GM12873 (cell line): Measurements from ENCODE around the gene RPLP2.

Source experiments
- TF ChIP-seq, protein P1 (sequence below): IDR thresholded peaks from 2 replicates; pipeline ENCODE4 v1.5.1; 2012; ENCODE audit warnings: low read depth, mild to moderate bottlenecking, moderate library complexity, low read length, control low read depth; ENCODE audit not compliant: insufficient read depth; ENCODE audit errors: missing control alignments

RPLP2 gene

DNA sequence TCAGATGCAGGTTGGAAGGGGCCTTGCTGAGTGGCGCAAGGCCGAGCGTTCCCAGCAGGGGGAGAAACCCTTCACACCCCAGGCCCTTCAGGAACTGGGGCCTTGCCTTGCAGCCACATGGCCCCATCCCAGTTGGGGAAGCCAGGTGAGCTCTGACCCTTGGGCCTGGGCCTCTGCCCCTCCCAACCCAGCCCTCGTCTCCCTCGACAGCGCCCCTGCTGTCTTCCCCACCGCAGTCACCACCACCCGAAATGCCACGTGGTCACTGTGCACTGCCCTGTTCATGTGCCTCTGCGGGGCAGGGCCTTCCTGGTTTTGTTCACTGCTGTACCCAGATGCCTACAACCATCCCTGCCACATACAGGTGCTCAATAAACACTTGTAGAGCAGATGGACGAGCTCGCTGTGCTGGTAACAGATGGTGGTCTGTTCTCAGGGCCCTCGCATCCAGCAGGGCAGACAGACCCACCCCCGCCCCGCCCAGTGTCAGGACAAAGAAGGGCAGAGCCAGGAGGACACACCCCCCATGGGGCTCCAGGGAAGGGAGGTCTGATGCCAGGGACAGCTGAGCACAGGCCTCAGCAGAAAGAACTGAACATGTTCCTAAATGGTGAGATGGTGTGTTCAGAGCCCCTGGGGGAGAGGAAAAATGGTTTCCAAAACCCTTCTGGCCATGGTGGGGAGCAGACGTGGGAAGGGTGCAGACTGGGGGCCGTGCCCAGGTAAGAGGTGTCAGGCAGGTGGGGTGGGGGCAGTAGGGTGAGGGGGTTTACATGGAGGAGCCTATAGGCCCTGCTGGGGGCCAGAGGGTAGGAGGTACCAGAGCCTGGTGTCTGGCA is 28.9 kb downstream of the RPLP2 start:
- TF ChIP-seq, protein P1, sequence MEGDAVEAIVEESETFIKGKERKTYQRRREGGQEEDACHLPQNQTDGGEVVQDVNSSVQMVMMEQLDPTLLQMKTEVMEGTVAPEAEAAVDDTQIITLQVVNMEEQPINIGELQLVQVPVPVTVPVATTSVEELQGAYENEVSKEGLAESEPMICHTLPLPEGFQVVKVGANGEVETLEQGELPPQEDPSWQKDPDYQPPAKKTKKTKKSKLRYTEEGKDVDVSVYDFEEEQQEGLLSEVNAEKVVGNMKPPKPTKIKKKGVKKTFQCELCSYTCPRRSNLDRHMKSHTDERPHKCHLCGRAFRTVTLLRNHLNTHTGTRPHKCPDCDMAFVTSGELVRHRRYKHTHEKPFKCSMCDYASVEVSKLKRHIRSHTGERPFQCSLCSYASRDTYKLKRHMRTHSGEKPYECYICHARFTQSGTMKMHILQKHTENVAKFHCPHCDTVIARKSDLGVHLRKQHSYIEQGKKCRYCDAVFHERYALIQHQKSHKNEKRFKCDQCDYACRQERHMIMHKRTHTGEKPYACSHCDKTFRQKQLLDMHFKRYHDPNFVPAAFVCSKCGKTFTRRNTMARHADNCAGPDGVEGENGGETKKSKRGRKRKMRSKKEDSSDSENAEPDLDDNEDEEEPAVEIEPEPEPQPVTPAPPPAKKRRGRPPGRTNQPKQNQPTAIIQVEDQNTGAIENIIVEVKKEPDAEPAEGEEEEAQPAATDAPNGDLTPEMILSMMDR, result peak; percentile 32

DNA sequence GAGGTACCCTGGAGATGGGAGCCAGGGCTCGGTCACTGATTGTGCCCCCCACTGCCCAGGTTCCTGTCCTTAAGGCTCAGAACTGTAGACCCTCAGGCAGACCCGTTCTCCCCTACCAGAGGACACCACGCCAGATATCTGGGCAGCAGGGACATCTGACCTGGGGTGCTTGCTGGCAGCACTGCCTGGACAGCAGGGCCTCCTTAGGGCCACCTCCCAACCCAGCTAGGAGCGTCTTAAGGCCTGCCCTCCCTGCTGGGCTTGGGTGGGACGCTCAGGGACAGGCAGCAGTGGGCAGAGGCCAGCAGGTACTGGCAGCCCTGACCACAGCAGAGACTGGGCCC is 29.5 kb downstream of the RPLP2 start:
- TF ChIP-seq, protein P1, result no peak

DNA sequence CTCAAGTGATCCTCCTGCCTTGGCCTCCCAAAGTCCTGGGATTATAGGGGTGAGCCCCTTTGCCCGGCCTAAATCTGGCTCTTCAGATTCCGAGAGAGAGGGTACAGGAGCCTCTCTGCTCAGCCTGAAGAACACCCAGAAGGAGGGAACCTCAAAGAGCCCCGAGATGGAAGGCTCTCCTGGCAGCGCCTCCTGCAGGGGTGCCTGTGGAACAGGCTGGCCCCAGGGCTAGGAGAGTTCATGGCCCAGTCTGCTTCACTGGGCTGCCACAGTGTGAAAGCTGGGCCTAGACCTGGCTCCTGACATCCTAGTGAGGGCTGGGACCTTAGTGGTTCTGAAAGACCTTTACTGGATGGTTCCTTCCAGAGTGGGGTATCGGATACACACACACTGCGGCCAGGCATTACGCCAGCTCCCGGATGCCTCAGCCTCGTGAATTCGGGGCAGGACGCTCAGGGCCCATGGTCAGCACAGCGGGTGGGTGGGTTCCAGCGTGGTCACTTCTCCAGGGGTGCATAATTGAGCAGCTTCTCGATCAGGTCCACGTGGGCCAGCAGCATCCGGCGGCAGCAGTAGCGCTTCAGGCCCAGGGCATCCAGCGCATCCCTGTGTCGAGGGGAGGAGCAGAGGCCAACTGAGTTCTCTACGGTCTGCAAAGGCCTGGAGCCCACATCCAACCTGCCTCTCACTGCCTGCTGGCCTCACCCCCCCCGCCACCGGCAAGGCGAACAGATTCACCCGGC is 30.3 kb downstream of the RPLP2 start:
- TF ChIP-seq, protein P1, result peak; percentile 47

DNA sequence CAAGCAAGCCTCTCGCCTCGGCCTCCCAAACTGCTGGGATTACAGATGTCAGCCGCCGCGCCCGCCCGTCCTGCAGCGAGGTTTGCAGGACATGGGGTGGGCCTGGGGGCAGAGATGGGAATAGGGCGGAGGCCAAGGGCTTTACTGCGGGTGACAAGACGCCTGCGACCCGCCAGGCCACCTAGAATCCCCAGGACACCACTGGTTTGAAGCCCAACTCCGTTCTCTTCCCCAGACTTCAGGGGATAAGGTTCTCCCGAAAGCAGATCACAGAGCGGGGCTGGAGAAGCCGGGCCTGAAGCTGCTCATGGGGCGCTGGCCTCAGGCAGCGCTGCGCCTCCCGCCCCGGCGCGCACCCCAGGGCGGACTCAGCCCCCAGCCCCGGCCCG is 32.2 kb downstream of the RPLP2 start:
- TF ChIP-seq, protein P1, result no peak

DNA sequence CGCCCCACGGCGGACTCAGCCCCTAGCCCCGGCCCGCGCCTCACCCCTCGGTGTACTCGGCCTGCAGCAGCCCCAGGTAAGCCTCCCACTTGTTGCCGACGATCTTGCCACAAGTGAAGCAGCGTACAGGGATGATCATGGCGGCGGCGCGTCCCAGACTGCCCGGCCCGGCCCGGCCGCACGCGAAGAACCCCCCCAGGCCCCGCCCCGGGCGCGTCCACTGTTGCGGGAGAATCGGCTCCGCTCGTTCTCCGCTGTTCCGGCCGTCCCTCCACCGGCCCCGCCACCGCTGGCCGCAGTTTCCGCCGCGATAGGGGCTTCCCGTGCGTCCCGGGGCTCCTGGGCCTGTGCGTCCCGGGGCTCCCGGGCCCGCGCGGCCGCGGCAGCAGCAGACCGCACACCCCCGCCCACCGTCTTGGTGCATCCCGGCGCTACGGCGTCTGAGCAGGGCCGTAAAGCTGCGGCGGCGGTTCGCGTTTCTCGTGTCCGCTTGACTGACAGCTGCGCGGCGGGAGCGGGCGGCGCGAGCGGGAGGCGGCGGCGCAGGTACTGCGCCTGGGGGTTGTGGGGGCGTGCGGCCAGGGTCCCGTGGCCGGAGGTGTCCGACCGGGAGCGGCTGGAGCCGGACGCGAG is 32.7 kb downstream of the RPLP2 start, which contains the start of the genes POLR2L and TSPAN4:
Gene POLR2L (minus strand): TSS at position 160 of the 633 bp plus-strand sequence. CDS start 21 bp downstream, at position 139.
Gene TSPAN4 (plus strand): TSS at position 483 of the 633 bp plus-strand sequence. CDS start 7,453 bp downstream, outside the sequence.
- TF ChIP-seq, protein P1, result no peak

DNA sequence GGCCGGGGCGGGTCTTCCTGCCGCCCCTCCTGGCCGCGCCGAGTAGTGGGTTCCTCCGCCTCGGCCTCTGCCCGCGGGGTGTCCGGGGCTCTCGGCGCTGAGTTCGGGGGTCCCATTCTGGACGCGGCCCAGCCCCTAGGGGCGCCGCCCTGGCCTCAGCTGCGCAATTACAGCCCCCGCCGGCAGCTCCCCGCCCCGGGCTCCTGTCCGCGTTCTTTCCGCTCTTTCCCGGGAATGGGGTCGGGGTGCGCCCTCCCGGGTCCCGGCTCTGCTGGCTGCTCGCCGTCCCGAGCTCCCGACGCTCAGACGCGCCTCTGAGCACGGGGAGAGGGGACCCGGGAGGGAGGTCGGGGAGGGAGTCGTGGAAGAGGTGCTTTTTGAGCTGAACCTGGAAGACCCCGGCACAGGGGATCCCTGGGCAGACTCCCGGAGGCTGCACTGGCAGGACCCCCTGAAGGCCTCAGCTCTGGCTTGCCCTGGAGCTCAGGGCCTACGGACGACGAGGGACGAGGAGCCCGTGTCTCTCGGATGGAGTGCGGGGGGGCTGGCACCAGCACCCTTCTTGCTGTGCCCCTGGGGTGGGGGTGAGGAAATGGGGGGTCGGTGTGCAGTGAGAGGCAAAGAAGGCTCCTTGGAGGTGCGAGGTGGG is 33.4 kb downstream of the RPLP2 start:
- TF ChIP-seq, protein P1, result peak; percentile 13
